ENCODE data around the gene TAF1B. TPM values are rescaled to one million over a fixed set of nuclear protein-coding genes. Genes with fewer than 3 reads are reported as not detected.

The TAF1B gene
- total RNA-seq, 1 experiment from 2014 or later = 28.4 TPM

- DNase-seq (ENCODE audit: low spot score) = no peak
Measured at GRCh38 chr2:9964334-9964980, 121.2 kb downstream of the TAF1B start.

GRCh38 chr2:9965119-9965822 lies 122.0 kb downstream of the TAF1B start:
- no peak for DNase-seq (ENCODE audit: low spot score)

DNA sequence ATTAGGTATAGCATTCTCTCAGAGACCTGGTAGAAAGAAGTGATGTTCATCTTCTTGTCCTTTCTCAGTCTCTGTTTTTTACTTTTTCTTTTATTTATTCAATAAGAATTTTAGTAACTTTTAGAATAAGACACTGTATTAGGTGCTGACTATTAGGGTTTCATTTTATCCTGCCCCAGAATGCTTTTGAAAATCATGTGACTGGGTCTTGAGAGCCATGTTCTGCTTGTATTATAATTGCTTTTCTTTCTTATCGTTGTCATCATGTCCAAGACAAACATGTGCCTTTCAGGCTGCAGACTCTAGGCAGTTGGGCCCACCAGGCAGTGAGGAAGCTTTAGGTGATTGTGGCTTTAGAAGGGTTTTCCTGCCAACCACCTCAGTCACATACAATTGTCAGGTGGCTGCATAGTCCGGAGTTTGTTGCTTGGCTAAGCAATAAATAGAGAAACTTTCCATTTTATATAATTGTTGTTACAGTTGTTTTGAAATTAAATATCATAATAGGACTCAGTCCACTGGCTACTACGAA lies 123.3 kb downstream of the TAF1B start:
- DNase-seq (ENCODE audit: low spot score) = no peak

GRCh38 chr2:9967053-9967775 lies 123.9 kb downstream of the TAF1B start:
- no peak for DNase-seq (ENCODE audit: low spot score)

- DNase-seq (ENCODE audit: low spot score) = no peak
Measured at GRCh38 chr2:9968553-9969497, 125.6 kb downstream of the TAF1B start.

GRCh38 chr2:9970200-9971044 lies 127.1 kb downstream of the TAF1B start:
- DNase-seq (ENCODE audit: low spot score) = no peak

GRCh38 chr2:9971105-9971818 lies 128.0 kb downstream of the TAF1B start:
- no peak for DNase-seq (ENCODE audit: low spot score)

- no peak for DNase-seq (ENCODE audit: low spot score)
Measured at GRCh38 chr2:9971890-9972289, 128.6 kb downstream of the TAF1B start.

GRCh38 chr2:9972621-9973479 lies 129.6 kb downstream of the TAF1B start:
- peak; percentile 8 for DNase-seq (ENCODE audit: low spot score)

GRCh38 chr2:9973690-9974089 lies 130.4 kb downstream of the TAF1B start:
- DNase-seq (ENCODE audit: low spot score) = no peak

GRCh38 chr2:9974343-9974742 lies 131.1 kb downstream of the TAF1B start:
- no peak for DNase-seq (ENCODE audit: low spot score)

DNA sequence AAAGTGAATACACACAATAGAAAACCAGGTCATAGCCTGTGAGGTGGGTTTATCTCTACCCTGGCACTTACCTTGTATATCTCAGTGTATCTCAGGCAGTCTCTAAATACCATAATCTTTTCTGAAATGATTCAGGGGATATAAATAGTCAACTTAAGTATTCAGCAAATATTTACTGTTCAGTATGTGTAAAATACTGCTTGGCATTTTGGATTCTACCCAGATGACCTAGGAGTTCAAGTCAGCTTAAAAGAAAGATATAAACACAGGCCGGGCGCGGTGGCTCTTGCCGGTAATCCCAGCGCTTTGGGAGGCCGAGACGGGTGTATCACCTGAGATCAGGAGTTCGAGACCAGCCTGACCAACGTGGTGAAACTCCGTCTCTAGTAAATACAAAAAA lies 132.1 kb downstream of the TAF1B start:
- DNase-seq (ENCODE audit: low spot score) = peak; percentile 7

GRCh38 chr2:9975805-9976447 lies 132.7 kb downstream of the TAF1B start:
- DNase-seq (ENCODE audit: low spot score) = peak; percentile 87

DNA sequence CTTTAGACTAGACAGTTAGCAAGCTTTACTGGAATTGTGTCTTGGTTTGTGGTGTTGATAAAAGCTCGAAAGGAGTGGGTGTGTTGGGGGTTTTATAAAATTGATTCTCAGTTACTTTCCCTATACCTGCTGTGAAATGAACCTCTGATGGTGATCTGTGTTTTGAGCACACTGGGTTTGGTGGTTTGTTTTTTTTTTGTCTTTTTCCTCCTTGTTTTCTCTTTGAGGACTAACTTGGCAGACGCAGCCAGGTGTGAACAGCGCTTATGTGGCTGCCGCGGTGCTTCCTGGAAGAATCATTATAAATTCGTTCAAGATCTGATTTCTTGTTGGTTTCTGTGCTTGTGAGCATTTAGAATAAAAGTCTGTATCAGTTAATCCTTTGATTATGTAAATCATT lies 136.7 kb downstream of the TAF1B start:
- no peak for DNase-seq (ENCODE audit: low spot score)

DNA sequence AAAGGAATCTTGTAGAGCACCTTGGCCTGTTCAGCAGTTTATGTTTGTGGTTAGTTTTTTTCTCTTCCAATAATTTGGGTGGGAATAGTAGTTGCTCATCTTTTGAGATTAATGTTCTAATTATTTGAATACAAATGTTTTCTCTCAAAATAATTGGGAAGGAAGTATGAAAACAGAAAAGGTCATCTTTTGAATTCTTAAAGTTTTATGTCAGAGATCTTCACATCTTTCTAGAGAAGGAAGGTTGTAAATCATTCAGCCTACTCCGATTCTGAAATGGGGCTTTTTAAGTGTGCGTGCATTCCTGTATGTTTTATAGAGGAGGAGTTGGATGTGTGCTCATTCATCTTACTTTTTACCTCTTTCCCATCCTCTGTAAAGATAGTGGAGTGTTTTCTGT lies 137.2 kb downstream of the TAF1B start:
- DNase-seq (ENCODE audit: low spot score) = no peak

- DNase-seq (ENCODE audit: low spot score) = no peak
Measured at GRCh38 chr2:9981655-9982054, 138.4 kb downstream of the TAF1B start.

DNA sequence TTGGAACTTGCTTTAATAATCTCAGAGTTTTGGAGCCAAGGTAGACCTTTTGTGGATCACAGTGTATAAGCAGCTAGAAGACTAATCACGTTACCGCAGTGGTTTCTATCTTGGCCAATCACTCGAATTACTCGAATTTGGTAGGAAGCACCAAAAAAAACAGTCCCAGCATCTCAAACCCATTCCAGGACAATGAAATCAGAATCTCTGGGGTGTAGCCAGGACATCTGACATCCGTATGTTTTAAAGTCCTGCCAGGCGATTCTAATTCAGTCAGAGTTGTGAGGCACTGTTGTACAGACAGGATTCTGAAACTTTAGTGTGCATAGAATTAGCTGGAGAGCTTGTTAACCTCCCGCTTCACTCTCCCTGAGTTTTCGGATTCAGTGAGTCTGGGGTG lies 139.0 kb downstream of the TAF1B start:
- DNase-seq (ENCODE audit: low spot score) = no peak

DNA sequence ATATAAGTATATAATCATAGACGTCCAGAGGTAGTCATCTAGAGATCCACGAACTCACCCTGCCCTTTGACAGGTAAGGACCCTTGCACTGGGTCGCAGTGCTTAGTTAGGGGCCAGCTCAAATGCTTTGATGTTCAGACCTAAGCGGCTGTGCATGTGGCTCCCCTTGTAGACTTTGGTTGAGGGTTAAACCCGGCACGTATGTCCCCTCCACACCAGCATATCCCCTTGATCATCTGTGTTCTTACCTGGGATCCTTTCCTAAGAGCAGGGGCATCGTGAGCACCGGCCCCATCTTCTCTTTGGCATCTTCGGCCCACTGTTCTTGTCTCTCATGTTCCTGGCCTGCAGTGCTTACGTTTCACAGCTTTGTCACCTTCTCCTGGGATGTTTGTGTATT lies 139.6 kb downstream of the TAF1B start:
- no peak for DNase-seq (ENCODE audit: low spot score)
